Stimulated activated CD4-positive, alpha-beta T cell treated with anti-CD3 and anti-CD28 coated beads, Interleukin-2, amount 100 ng/mL, for 4 hours (primary cell): Measurements from ENCODE around the gene HOXA13.

Experiments used
- DNase-seq: peaks from one replicate; pipeline ENCODE4 v3.0.0-alpha.2; 2020; ENCODE audit warnings: low read depth

The HOXA13 gene

DNA sequence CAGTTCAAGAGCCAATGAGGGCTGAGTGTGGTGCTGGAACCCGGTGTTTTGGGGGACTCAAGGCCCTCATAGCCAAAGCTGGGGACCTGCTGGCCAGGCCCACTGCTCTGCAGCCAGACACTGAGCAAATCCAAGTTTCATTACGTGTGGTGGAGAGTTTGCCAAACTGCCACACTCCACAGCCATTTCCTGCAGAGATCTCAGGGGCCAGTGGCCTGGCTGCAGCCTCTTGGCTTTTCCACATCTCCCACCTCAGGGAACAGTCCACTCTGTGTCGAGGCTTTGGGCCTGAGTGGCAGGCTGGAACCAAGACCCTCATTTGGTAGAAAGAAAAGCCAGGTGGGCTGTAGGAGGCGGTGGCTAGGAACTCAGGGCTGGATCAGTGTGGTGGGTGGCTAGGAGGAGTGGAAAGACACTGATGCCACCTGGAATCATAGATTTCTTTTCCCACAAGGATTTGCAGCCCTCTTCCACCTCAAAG is 18.1 kb downstream of the HOXA13 start:
- no peak for DNase-seq

- DNase-seq = no peak
Observed at GRCh38 chr7:27180431-27181420, 19.2 kb downstream of the HOXA13 start.

DNA sequence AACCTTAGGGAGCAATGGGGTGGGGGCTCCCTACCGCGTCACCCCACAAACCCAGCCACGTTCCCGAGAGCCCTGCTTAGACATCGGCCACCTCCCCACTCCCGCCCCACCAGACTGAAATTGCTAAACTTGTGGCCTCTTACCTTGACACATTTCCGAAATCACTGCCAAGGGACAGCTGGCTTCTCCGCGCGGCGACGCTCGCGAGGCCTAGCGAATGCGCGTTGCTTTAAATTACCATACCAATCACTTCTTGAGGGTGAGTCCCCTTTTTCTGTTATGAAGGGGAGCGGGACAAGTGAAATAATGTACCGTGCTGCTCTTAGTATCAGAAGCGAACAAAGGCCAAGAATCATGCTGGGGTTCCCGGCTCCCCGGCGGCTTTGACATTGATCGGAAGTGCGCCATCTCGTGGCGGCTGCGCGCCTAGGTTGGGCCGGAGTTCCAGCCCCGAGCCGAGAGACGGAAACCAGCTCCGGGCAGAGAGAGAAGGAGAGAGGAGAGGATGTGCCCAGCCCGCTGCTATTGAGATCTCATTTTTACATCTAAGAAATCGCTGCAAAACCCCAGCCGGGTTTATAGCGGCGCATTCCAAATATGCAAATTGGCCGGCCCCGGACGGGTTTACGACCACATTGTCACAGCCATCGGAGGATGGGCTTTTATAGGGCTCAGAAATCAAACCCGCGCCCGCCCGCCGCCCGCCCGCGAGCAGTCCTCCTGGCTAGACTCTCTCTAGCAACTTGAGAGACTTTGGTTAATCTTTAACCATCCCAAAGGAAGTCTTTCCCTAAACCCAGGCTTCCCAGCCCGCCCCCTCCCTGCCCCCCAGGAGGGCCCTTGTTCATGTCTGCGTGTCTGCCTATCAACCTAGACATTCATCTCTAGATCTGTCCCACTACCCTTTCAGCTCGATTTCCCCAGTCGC is 20.1 kb downstream of the HOXA13 start:
- DNase-seq = peak; percentile 32

DNA sequence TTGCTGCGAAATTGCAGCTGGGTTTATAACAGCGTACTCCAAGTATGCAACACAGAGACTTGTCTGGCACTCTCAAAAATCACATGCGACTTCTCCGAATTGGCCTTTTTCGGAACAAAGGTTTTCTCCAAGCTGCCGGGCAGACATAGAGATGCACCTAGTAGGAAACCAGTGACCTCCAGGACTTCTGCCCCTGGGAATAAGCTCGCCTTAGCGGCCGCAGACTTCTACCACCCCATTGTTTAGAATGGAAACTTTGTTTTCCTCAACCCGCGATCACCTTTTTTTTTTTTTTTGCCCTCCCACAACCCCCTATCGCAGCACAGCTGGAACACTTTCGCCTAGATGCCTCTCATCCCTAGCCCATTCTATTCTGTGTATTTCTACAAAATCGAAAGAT is 20.9 kb downstream of the HOXA13 start:
- DNase-seq = no peak

DNA sequence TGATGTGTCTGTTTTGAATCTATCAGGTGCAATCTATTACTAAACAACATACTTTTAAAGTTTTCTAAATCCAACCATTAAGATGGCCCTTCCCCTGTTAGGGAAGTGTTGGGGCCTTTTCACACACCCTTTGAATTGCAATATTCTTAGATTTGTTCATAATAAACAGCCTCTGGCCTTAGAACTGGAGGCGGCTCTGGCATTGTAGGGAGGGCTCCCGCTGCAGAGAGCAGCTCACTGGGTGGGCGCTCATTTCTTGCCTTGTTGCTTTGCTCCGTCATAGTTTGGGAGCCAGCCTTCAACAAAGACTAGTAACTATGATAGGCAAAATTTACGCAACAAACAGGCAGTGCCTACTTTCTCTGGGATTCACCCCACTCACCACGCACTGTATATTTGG is 21.5 kb downstream of the HOXA13 start:
- no peak for DNase-seq

GRCh38 chr7:27177795-27178320 is 22.0 kb downstream of the HOXA13 start:
- no peak for DNase-seq

- DNase-seq = no peak
Observed at GRCh38 chr7:27176962-27177794, 22.7 kb downstream of the HOXA13 start.

DNA sequence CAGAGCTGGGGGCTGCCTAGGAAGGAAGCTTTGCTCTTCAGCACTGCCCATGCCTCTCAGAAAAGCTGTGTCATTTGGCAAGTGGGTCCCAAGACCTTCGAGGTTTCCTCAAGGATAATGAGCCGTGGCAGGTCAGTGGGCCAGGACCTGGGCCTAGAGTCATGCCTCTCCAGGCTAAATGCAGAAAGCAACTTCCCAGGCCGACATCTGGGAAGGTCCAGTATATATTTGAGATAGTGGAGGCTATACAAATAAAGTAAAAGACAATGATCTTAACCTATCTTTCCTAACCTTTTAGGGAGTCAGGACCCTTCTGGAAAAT is 23.4 kb downstream of the HOXA13 start:
- no peak for DNase-seq

DNA sequence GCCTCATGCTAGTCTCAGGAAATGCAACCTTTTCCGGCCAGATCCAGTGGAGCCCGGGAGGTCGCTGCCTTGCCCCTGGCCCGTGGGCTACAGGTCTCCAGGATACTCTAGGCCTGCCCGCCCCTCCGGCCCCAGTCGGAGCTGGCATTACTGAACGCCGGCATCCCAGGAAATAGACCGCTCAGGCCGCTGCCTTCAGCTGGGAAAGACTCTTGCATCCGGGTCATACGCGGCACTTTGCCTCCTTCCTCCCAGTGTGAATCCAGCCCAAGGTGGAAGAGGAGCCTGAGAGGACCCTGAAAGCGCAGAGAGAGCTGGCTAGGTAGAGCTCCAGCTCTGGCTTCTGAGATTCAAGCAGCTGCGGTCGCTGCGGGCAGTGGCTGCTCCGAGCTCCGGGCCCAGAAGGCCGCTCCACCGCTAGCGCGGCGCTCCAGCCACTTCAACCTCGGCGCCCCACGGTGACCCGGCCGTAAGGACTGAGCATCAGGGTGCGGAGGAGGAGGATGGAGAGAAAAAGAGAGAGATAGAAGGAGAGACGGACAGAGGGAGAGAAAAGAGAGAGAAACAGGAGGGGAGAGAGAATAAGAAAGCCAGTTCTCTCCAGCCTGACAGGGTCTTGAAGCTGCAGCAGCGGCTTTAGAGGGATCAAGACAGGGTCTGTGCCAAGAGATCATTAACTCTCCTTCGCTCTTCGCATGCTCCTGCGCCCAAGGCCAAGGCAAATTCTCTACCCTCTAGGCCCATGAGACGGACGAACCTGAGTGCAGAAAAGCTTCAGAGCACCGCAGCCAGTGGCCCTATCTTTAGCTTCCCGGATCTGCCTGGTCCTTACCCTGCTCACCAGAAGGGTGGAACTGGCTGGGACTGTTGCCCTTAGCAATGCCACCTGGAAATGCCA is 24.0 kb downstream of the HOXA13 start:
- no peak for DNase-seq

- DNase-seq = no peak
Observed at GRCh38 chr7:27174874-27175625, 24.8 kb downstream of the HOXA13 start.

DNA sequence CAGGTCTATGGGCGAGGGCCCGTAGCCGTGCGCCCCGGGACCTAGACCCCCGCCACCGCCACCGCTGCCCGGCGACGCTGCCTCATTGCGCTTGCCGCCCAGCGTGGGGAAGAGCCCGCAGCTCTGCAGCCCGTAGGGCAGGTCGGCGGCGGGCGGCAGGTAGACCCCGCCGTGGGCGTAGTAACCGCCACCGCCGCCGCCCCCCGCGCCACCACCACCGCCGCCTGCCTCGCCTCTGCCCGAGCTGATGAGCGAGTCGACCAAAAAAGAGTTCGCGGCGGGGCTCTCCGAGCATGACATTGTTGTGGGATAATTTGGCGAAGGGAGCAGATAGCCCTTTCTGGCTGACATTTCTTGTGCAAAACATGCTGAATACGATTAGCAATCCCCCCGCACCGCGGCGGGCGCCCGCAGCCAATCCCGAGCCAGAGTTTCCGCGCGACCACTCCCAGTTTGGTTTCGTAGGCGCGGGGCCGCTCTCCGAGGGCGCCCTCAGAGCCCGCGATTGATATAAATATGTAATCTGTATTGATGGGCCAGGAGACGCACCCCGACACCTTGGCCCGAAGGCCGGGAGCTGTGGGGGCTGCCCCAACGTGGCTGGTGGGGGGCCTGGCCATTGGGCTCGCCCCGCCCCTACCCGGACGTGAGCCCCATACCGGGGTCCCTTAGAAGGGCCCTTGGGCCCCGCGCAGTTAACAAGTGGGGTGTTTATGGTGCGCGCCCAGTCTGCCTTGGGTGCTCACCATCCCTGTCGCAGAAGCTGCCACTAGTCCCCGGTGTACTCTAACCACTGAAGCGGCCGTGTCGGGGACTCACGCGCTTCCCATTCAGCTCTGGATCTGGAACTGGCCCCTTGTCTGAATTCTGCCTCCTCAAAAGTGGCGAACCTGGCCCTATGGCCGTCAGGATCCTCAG is 25.7 kb downstream of the HOXA13 start, which contains the start of gene HOXA10:
TSS of gene HOXA10 (minus strand) at position 365 of the 918 bp plus-strand sequence. CDS start at position 351, 14 bp downstream.
- no peak for DNase-seq

- DNase-seq = no peak
Observed at GRCh38 chr7:27173511-27173955, 26.4 kb downstream of the HOXA13 start.

GRCh38 chr7:27172823-27173510 is 26.9 kb downstream of the HOXA13 start:
- DNase-seq = no peak

DNA sequence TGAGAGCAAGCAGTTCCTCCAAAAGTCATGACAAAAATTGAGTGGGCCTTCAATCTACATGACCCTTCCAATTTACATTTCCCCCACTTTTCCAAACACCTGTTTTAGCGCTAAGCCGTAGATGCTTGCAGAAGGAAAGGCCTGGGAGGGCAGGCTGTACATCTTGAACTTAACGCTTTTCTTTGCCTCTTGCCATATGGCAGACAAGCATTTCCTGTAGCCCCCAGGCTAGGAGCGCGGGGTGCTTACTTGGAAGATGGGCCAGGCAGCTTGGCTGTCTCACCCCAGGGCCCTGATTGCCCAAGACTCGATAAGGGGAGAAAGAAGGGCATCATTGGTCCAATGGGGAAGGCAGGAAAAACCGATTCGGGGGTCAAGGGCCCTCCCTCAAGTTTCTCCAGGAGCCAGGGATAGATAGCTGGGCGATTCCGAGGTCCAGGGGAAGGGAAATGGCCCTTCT is 27.5 kb downstream of the HOXA13 start:
- no peak for DNase-seq

GRCh38 chr7:27171637-27172314 is 28.1 kb downstream of the HOXA13 start:
- no peak for DNase-seq

DNA sequence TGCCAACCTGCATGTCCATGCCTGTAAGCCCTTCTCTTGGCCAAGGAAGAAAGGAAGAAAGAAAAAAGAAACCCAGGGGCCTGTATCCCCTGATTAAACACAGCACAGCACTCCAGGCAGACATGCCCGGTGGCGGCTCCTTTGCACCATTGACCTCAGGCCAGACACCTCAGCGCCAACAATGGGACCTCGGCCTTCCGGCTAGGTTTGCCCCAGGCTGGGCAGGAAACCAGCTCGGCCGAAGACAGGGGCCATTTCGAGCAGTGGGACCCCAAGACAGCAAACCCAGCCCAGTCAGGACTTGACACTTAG is 28.6 kb downstream of the HOXA13 start:
- no peak for DNase-seq
